PFSK-1 (cell line): ENCODE data around the gene ZNF668.

Source experiments
- FOXP2 ChIP-seq: optimal IDR thresholded peaks from 2 replicates; pipeline ENCODE3; 2011; ENCODE audit warnings: borderline replicate concordance, control low read depth, inconsistent platforms; ENCODE audit not compliant: insufficient read depth; ENCODE audit errors: extremely low read length, extremely low read depth
- POLR2AphosphoS5 ChIP-seq: IDR thresholded peaks from 2 replicates; pipeline ENCODE4 v1.6.1; 2012; ENCODE audit warnings: low read depth, mild to moderate bottlenecking, control low read depth, low read length, moderate library complexity
- SIN3A ChIP-seq: IDR thresholded peaks from 2 replicates; pipeline ENCODE4 v1.6.1; 2012; ENCODE audit warnings: mild to moderate bottlenecking, low read length, moderate library complexity, borderline replicate concordance; ENCODE audit not compliant: insufficient read depth
- TAF1 ChIP-seq: IDR thresholded peaks from 2 replicates; pipeline ENCODE4 v1.6.1; 2012; ENCODE audit warnings: low read length, control low read depth, borderline replicate concordance; ENCODE audit not compliant: insufficient read depth
- TF ChIP-seq, protein P1 (sequence below), 2 experiments: IDR thresholded peaks; 2 replicates each; pipeline versions ENCODE4 v1.6.1 to v1.8.0; 2011 to 2012; ENCODE audit warnings: low read depth in 2 of 2, low read length in 2 of 2, control low read depth in 1 of 2, inconsistent platforms in 1 of 2, mild to moderate bottlenecking in 1 of 2, moderate library complexity in 1 of 2; ENCODE audit not compliant: insufficient read depth in 1 of 2

DNA sequence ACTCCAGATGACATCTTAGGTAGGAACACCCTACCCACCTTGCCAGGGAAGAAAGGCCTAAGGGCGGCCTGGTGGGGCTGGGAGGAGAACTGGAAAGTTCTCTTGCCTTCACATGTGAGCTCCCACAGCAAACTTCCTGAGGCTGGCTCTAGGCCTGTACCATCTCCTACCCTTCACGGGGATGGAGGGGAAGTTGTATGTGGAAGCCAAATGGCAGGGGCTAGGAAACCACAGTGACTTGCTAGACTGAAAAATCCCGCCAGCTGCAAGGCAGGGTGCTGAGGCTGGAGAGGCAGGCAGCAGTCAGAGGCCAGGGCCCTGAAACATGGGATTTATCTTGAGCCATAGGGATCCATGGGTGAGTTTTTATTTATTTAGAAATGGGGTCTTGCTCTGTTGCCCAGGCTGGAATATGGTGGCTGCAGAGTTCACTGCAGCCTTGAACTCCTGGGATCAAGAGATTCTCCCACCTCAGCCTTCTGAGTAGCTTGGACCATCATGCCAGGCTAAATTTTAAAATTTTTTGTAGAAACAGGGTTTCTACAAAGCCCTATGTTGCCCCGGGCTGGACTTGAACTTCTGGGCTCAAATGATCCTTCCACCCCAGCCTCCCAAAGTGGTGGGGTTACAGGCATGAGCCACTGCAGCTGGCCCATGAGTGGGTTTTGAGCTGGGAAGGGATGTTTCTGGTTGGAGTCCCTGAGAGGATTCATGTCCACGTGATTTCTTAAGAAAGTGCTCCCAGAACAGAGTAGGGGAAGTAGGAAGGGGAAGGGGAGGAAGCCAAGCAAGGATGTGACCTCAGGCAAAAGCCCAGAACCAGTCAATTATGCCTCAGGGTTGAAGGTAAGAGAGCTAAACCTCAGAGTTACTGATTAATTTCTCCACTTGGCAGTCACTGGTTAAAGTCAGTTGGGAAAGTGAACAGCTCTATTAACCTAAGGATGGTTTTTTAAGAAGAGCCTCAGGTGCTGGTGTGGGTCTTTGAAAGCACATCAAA is 39.4 kb upstream of the ZNF668 start:
- TF ChIP-seq TAF1 (no peak), POLR2AphosphoS5 (no peak; the same call in 1 of the 2 replicates), SIN3A (no peak), FOXP2 (no peak)
- TF ChIP-seq, protein P1, sequence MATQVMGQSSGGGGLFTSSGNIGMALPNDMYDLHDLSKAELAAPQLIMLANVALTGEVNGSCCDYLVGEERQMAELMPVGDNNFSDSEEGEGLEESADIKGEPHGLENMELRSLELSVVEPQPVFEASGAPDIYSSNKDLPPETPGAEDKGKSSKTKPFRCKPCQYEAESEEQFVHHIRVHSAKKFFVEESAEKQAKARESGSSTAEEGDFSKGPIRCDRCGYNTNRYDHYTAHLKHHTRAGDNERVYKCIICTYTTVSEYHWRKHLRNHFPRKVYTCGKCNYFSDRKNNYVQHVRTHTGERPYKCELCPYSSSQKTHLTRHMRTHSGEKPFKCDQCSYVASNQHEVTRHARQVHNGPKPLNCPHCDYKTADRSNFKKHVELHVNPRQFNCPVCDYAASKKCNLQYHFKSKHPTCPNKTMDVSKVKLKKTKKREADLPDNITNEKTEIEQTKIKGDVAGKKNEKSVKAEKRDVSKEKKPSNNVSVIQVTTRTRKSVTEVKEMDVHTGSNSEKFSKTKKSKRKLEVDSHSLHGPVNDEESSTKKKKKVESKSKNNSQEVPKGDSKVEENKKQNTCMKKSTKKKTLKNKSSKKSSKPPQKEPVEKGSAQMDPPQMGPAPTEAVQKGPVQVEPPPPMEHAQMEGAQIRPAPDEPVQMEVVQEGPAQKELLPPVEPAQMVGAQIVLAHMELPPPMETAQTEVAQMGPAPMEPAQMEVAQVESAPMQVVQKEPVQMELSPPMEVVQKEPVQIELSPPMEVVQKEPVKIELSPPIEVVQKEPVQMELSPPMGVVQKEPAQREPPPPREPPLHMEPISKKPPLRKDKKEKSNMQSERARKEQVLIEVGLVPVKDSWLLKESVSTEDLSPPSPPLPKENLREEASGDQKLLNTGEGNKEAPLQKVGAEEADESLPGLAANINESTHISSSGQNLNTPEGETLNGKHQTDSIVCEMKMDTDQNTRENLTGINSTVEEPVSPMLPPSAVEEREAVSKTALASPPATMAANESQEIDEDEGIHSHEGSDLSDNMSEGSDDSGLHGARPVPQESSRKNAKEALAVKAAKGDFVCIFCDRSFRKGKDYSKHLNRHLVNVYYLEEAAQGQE (IDR thresholded peaks at IDR 0.05; ENCODE audit: insufficient read depth in 1 of 2, low read depth in 2 of 2, low read length in 2 of 2): no peak
